HG02610 (cell line): Measurements from ENCODE around the gene RASD1.

ENCODE experiments used
- ATAC-seq: cut with Tn5 transposase; IDR thresholded peaks from one replicate; pipeline ENCODE4 v1.9.1; 2021; ENCODE audit warnings: mild to moderate bottlenecking, moderate library complexity; ENCODE audit not compliant: unreplicated experiment

The RASD1 gene

DNA sequence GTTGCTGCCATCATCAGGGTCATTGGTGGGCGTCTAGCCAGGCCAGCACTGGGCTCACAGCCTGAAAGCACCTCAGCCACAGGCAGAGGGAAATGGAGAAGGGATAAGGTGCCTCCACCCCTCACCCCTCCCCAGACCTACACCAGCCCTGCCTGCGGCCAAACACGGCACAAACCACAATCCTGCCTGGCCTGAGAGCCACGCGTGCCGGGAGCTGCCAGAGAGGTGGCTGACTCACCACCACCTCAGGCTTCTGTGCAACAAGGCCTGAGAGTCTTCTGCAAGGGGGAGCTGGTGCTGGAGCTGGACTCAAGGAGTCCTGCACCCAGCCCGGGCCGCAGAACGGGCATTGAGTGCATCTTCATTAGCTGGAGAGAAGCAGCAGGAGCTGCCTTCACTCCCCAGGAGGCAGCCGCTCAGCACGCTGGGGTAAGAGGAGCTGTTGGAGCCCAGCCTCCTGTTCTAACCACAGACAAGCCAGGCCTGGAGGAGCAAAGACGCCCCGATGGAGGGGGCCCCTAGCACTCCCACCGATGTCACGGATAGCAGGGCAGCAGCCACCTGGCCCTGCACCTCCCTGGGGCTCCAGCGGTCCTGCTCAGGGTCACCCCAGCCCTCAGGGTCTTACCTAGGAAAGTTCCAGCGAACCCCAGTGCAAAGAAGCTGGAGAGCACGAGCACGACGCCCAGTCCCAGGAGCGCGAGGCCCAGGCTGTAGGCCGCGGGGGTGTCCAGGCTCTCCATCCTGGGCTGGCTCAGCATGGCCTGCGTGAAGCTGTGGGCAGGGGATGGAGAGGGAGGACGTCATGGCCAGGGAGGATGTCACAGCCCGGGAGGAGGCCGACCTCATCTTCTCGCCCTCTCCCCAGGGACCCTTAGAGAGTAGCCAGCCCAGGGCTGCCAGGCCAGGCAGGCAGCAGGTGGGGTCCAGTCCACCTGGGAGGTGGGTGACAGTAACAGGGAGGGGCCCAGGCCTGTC is 16.0 kb upstream of the RASD1 start:
- ATAC-seq: no peak

DNA sequence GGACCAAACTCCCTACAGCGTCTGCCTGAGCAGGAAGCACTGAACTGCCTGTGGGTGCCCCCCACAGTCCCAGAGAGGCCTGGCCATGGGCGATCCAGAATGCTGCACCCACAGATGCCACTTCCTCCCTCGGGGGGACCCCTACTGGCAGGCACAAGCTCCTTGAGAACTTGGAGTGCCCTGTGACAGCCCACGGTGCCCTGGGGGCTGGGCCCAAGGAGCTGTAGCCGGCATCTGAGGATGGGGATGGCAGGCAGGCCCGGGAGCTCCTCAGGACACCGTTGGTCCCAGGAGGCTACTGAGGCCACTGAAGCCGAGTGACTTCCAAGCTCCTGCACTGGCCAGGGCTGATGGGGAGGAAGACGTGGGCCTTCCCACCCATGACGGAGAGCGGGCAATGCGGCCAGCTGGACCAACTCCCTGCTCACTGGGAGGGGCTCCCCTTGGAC is 15.1 kb upstream of the RASD1 start:
- no peak for ATAC-seq

DNA sequence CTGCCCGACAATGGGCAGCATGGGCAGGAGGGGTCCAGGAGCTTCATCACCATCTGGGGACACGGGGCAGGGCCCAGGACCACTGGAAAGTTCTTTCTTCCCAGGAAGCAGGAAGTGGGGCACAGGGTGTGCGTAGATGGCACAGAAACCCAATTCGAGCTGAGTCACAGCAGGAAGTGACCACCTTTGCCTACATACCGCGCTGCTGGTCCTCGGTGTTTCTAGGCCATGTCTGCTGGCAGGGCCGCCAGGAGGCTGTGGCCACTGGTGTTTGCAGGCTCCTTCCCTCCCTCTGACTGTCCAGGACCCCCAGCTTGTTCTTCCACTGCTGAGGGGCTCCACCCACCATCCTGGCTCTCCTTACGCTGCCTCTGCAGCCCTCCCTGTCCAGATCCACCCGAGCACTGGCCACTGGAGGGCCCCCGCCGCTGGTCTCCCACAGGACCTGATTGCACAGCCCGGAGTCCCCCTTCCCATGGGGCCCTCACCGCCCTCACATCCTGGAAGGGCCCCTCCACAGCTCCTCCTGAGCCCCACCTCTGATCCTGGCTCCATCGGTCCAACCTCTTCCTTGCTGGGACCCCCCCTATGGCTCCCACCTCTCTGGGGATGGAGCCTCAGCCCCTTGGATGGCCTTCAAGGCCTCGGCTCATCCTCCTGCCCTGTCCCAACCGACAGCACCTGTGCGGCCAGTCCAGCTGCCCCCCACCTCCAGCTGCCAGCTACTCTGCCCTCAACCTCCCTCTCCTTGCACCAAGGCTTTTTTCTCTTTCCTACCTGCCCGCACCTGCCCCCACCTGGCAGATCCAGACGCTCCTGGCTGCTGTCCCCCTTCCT is 14.5 kb upstream of the RASD1 start:
- no peak for ATAC-seq

DNA sequence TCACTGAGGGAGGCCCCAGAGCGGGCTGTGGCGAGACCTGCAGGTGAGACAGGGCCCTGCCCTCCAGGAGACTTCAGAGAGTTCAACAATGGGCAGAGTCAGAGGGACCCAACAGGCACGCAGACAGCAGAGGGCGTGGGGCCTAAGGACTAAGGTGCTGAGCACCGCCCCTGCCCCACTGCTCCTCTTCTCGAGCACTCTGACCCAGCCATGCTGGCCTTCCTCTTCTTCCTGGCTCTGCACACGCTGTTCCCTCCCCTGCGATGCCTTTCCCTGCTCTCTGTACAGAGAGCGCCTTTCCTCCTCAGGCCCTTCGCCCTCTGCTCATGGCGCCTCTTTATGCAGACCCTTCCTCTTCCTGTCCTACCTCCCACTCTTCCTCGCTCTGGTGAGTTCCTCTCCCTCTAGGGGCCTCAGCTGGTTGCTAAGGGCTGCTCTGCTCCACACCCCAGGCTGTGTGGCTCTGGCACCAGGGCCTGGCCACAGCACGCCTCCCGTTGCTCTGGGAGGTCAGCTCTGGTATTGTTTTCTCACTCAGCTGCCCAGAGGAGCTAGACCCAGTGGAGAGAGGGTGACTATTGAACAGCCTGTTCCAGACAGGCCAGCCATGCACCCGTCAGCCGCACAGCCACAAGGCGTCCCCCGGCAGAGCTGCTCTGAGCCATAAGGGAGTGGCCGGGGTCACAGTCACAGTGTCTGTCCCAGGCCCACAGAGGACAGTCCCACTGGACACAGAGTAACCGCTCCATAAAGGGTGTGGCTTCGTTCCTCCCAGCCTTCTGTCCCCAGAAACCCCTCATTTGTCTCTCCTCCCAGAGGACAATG is 13.6 kb upstream of the RASD1 start:
- no peak for ATAC-seq

DNA sequence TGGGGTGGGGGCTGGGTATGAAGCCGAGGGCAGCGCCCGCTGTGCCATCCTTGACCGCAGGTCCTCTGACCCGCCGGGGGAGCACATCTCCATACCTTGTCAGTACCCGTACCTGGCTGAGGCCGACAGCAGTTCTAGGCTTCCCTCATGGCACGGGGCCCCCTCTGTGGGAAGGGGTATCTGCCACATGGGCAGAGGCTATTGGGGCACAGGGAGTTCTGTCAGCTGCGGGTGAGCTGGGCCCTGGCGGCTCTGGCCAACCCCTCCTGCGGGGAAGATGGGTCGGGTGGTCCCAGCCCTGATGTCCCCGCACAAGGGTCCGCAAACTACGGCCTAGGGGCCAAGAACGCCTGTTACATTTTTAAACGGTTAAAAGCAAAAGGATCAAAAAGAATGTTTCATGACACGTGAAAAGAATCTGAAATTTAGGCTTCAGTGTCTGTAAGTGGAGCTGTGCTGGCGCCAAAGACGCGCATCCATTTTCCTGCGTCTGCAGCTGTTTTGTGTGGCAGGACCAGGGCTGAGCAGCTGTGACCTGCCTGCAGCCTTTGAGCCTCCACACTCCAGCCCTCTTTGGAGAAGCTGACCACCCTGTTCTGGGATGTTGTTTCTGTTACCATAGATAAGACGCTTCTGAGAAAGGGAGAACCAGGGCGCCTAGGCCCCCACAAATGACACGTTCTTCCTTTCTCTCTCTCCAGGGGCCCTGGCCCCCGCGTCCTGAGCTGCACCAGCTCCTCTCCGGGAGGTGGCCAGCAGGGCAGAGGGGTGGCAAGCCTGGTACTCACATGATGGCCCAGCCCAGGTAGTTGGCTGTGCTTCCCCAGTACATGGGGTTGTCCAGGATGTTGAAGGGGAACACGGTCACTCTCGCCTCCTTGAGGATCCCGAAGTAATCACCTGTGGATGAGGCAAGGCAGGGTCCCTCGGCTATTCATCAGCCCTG is 12.7 kb upstream of the RASD1 start:
- ATAC-seq: no peak

DNA sequence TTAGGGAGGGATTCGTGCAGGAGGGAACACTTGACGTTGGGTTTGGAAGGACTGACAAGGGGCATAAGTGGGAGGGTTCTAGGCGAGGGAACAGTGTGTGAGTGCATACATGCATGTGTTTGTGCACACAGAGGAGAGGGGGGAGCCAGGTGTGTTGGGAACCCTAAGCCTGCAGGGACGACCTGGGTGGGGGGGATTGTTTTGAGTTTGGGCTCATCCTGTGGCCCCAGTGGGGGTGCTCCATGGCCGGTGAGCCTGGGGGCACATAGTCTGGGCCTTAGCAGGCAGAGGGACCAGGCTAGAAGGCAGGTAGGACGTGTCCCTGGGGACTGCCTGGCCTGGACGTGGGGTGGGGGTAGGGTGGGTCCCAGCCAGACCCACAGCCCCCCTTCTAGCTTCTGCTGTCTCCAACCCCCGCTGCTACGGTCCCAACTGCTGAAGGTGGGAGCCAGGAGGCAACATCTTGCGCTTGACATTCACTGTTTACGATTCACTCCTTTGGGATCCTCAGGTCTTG is 11.9 kb upstream of the RASD1 start:
- ATAC-seq: no peak

DNA sequence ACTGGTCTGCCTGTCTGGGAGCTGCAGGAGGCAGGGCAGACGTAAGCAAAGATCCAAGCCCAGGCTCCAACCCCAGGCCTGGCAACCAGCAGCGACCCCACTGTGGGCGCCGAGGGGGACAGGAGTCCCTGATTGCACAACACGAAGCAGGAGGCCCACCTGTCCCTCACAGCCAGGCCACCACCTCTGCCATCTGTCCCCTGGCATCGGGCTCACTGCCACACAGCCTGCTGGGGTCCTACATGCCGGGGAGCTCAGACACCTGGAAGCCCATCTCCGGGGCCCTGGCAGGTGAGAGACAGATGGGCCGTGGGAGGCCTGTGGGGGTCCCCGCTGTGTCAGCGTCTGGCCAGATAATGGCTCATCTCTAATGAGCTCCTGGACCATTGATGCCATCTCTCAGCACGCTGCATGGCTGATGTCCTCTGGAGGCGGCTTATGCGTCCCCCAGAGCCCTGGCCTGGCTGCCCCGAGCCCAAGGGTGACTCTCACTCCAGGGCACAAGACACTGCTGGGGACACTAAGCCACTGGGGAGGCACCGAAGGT is 11.3 kb upstream of the RASD1 start:
- no peak for ATAC-seq

DNA sequence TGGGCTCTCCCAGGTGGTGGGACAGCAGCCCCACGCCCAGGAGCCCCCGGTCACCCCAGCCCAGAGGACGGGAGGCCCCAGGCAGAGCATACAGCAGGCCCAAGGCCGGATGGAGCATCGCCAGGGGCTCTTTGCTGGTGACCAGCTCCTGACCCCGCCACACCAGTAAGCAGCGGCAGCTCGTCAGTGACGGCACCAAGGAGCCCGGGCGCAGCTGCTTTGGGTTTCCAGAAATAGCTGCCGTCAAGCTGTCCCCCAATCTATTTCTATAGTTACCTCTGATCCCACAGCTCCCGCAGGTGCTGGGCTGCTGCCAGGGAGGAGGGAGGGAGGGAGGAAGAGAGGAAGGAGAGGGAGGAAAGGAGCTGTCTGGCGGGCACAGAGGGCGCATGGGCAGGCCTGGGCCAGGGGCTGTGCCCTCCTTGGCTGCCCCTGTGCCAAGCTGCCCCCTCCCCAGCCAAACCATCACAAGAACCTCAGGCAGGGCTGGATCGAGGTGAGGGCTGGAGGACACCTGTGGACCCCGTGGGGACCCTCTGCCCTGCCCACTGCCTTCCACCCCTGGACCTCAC is 10.8 kb upstream of the RASD1 start:
- no peak for ATAC-seq

DNA sequence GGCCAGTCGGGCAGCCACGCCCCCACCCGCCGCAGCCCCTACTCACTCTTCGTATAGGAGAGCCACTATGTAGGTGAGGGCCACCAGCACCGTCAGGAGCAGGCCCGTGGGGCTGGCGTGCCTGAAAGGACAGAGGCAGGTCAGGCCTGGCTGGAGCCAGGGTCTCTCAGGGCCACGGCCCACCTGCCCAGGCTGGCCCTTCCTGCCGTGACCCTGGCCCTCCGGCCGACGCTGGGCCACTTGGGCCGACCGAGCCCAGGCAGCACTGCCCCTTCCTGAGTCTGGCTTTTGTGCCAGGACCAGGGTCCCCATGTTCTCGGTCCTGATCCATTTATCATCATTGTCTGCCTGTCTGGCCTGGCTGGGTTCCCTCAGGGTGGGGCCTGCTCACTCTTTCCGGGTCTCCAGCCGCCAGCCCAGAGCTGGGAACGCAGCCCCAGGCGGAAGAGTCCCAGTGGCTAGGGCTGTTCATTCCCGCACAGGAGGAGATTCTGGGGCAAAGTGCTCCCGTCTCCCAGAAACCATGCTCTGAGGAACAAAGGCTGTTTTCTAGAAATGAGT is 10.1 kb upstream of the RASD1 start:
- ATAC-seq: no peak

DNA sequence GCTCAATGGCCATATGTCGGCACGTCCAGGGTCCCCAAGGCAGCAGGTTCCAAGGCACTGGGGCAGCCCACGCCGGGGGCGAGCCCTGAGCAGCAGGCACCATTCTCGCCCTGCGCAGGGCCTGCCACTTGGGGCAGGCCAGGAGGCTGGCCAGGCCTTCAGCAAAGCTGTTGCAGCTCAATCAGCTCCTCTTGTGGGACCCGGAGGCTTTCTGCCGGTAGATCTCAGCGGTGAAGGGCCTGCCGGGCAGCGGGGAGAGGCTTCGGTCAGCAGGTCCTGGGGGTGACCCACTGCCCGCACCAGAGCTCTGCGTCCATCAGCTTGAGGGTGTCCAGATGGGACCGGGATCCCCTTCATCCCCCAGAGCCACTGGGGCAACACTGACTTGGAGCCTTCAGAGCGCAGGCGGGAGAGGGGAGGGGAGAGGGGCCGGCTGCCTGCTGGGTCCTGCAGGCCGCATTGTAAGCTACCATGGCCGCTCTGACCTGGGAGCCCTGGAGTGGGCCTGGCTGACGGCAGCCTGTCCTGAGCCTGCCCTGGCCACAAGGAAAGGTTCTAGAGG is 9.5 kb upstream of the RASD1 start:
- ATAC-seq: no peak

DNA sequence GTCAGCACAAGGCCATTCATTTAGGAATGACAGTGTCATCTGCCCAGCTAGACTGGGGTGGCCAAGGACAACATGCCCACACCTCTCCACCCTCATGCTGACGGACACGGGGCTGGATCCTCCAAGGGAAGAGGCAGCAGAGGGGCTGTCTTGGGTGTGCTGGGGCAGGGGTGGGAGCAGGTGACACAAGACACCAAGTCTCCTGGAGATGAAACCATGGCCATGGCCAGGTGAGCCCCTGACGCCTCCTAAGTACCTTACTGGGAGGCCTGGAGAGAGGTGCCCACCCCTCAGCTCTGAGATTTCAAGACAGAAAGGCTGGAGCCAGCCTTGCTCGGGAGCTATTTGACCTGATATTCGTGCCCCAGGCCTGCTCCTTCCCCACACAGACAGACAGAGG is 9.0 kb upstream of the RASD1 start:
- no peak for ATAC-seq

DNA sequence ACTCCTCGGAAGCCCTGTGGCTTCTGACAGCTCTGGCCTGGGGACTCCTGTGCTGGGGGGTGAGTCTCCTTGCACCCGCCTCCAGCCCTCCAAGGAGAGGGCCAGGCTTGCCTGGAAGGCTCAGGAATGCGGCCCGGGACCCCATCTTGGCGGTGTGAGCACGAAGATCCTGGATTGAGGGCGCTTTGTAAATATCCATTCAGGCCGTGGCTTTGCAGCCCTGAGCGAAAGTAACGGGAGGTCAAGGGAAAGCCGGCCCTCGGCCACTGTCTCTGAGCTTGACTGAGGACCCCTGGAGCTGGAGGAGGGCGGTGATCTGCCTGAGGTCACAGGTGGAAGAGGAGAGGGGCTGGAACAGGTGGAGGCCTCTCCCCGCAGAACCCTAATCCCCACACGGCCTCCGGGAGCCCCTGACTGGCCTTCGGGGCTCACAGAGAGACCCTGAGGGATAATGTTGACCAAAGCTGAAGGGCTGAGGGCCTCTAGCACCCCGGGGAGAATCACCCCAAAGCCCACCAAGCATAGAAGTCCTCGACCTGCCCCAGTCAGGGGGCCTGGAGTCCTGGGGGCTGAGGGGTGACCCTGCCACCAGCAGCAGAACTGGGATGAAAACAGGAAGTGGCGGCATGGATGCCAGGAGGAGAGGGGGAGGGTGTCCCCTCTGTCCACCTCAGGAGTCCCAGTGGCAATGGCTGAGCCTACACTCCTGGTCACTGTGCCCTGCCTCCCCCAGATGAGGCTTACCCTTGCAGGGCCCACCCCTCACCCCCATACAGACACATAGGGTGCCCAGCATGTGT is 8.3 kb upstream of the RASD1 start:
- ATAC-seq: no peak

DNA sequence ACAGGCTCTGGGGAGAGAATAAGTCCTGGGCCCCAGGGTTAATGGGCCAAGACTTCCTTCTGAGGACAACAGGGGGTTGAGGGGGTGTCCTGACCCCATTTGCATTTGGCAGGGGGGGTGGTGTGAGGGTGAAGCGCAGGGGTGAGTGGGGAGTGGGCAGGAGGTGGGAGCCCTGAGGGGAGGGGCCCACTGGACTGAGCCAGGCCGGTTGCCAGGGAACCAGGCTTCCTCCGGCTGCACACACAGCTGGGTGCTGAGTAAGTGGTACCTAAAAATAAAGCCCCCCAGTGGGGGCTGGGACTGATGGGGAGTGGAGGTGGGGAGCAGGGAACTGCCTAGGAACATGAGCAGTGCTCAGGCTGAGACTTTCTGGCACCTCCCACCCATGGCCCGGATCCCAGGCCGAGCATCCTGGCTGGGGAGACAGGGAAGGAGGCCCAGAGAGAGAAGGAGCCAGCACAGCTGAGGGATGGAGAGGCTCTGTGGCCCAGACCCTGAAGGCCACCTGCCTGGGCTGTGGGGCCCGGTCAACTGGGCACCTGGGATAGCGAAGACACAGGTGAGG is 7.5 kb upstream of the RASD1 start:
- ATAC-seq: no peak

DNA sequence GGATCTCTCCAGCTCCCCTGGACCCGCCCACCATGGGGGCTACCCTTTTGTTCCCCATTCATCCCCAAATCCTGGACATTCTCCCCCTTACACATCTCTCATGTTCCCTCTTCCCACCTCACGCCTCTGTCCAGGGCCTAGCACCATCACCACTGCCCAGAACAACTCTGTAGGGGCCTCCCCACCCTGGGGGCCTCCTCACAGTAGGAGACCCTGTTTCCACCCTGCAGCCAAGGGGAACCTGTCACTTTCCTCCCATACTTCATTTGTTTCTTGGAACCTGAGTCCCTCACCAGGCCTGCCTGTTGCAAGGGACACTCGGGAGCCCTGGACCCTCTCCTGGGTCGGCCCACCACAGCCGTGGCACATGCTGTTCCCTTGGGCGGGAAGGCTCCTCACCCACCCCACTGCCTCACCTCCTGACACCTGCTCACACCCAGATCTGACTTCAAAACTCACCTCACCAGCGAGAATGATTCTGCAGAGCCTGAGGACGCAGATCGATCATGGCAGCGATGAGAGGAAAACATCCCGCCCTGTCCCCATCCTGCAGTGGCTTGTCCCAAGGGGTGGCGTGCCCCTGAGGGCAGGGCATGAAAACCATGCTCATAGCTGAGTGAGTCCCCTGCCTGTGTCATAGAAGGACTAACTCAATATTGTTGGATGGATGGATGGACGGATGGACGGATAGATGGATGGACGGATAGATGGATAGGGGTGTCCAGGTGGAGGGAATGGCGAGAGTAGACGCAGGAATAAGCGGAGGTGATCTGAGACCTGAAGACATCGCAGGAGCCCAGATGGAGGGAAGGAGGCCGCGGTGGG is 6.8 kb upstream of the RASD1 start:
- ATAC-seq: no peak

DNA sequence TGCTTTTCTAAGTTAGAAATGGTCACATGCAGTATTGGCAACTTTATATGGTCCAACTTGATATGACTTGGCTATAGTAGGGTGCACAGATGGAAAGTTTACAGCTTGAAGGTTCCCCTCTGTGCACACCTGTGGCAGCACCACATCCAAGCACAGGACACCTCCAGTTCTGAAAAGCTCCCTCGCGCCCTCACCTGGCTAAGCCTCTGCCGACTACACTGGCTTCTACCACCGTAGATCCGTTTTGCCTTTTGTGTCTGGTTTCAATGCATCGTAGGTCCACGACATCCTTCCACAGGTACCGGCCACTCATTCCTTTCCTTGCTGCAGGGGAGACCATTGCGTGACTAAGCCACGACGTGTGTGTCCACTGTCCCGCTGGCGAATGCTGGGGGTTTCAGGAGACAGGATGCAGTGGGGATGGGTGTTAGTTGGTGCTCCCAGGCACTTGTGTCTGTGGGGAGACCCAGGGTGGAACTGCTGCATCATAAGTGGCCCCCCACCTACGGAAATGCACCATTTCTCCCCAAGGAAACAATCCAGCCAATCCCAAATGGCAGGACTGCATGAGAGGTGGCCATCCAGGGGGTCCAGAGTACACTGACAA is 4.9 kb upstream of the RASD1 start:
- no peak for ATAC-seq
